Anterior cingulate cortex (tissue), 58 donors: ENCODE results near the gene NPBWR2.
"Not testable (repeated sequence)": the region's sequence is repeated elsewhere in the genome, so short reads cannot be mapped to it uniquely, and the experiment has no call there.

Source experiments
- DNase-seq, 58 donors: peaks; one replicate each; lab custom pipeline; 2025; lab: John Stamatoyannopoulos, UW

NPBWR2 gene

GRCh38 chr20:64144144-64144912 is 37.0 kb upstream of the NPBWR2 start:
- no peak for DNase-seq

DNA sequence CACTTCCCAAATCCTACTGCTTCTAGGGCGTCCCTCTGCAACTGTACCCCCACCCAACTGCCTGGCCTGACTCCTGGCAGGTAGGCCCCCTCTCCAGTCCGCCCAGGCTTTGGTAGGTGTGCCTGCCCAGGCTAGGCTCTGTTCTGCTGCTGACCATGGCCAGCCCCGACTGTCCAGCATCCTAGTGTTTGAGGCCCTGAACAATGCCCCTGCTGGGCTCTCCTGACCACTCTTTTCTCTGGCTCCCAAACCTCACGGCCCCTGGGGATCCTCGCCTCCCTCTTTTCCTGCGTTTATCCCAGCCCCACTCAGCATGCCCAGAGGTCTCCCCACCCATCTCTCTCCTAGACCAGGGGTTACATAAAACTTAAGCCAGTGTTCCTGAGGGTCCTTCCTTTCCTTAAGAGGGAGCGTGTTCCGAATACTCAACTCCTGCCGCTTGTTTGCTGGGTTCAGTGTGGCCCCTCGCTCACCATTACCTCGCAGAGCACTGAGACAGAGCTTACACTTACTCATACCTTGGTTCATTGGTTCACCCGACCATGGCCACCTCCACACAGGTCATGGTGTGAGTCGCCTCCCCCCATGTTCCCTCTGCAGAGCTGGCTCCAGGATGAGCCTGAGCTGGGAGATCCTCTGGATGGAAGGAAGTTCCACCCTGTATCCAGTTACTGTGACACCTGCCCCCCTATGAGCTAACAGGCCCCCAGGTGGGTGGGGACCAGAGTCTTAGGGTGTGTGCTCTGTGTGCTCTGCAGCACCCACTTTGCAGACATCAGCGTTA is 35.8 kb upstream of the NPBWR2 start:
- DNase-seq: no peak

DNA sequence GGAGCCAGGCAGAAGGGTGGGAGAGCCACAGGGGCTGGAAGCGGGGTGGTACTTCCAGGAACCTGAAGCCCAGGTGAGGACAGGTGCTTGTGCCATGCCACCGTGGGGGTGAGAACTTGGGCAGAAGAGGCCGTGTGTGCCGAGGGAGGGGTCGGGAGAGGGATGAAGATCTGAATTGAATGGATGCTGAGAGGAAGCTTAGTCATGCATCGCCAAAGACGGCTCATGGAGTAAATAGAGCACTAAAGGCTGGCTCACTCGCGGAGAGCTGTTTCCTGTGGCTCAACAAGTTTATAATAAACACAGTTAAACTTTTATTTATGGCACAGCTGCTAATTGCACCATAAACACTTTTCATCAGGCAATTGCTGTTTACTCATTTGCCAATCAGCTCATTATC is 35.2 kb upstream of the NPBWR2 start:
- no peak for DNase-seq

DNA sequence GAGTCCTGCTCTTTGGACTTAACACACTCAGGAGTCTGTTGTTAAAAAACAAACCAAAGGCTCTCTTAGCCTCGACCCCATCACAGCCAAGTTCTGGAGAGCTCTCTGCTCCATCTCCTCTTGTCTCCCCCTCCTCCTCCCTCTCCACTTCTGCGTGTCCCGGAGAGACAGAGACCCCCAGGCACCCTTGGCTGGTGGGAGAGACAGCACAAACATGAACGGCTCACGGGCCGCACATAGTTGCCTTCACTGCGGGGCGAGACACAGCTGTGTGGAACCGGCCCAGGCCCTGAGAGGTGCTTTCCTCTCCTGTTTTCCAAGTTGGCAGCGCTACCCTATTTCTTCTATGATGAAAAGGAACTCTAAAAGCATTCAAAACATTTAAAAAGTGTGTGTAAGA is 33.6 kb upstream of the NPBWR2 start:
- DNase-seq: no peak

- no peak for DNase-seq
Measured at GRCh38 chr20:64140061-64140931, 32.9 kb upstream of the NPBWR2 start.

GRCh38 chr20:64139199-64140060 is 32.1 kb upstream of the NPBWR2 start:
- DNase-seq: no peak

DNA sequence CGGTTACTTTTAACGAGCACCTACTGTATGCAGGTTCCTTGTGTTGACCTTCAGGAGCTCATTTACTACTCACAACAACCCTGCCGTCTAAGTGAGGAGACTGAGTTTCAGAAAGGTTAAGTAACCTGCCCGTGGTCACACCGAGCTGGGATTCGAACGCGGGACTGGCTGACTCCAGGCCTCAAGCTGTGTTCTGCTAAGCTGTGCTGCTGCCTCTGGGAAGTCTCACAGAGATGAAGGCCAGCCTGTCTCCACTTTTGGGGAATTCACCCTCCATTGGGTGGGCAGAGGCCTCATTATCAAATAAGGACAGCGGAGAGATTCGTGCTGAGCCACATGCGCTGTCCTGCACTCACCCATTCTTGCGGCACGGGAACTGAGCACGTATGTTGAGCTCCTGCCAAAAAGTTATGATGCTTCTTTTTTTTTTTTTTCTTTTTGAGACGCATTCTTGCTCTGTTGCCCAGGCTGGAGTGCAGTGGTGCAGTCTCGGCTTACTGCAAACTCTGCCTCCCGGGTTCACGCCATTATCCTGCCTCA is 31.0 kb upstream of the NPBWR2 start:
- DNase-seq: no peak

- DNase-seq: no peak
Measured at GRCh38 chr20:64137598-64138031, 30.2 kb upstream of the NPBWR2 start.

GRCh38 chr20:64136004-64136710 is 28.8 kb upstream of the NPBWR2 start:
- DNase-seq: no peak

GRCh38 chr20:64134744-64135143 is 27.4 kb upstream of the NPBWR2 start:
- not testable (repeated sequence) for DNase-seq

DNA sequence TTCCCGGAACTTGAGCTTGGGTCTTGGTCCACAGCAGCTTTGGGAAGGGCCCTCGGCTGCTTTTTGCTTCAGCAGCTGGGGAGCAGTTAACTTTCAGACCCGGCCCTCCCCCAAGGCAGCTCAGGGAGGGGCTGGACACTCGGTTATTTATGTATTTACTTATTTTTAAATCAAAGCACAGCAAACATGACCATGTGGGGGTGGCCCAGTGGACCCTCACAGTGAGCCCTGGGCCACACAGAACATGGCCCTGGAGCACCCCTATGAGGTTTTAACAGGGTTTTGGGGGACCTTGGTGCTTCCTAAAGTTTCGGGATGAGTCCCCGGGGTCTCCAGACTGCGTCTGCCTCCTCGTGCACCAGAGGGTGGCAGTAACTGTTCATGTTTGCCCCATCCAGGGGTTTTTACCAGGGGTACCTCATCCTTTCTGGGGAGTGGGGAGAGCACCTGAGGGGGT is 26.6 kb upstream of the NPBWR2 start:
- DNase-seq: no peak

DNA sequence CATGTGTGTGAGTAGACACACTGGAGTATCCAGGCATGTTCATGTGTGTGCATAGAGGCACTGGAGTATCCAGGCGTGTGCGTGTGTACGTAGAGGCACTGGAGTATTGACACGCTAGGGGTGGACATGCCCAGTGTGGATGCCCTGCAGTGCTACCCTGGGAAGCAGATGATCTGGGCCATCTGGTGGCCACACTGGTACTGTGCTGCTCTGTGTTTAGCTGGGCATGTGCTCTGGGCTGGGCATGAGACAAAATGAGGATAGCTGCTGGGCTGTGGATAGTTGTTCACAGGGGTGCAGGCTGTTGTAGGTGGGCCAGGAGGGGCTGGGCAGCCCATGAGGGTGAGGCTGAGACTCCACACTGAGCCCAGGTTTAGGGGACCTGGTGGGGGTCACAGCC is 24.0 kb upstream of the NPBWR2 start:
- DNase-seq: peak in 1 of 58 donors; percentile 14

DNA sequence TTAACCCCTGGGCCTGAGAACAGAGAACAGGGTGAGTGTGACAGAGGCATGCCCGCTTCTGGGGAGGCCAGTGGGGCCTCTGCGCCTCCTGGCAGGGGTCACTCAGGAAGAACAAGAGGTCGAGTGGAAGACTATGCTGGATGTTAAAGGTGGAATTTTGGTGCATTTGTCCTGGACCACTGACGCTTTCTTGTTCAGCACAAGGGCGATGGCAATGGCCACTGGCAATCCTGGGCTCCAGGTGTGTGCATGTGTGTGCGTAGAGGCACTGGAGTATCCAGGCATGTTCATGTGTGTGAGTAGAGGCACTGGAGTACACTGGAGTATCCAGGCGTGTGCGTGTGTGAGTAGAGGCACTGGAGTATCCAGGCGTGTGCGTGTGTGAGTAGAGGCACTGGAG is 23.5 kb upstream of the NPBWR2 start:
- no peak for DNase-seq

GRCh38 chr20:64130271-64130670 is 22.9 kb upstream of the NPBWR2 start:
- no peak for DNase-seq

GRCh38 chr20:64129146-64129782 is 21.9 kb upstream of the NPBWR2 start:
- DNase-seq: no peak

DNA sequence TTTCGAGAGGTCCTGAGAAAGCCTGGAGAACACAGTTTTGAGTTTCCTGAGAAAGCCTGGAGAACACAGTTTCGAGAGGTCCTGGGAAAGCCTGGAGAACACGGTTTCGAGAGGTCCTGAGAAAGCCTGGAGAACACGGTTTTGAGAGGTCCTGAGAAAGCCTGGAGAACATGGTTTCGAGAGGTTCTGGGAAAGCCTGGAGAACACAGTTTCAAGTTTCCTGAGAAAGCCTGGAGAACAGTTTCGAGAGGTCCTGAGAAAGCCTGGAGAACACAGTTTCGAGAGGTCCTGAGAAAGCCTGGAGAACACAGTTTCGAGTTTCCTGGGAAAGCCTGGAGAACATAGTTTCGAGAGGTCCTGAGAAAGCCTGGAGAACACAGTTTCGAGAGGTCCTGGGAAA is 16.2 kb upstream of the NPBWR2 start:
- DNase-seq: not testable (repeated sequence)

DNA sequence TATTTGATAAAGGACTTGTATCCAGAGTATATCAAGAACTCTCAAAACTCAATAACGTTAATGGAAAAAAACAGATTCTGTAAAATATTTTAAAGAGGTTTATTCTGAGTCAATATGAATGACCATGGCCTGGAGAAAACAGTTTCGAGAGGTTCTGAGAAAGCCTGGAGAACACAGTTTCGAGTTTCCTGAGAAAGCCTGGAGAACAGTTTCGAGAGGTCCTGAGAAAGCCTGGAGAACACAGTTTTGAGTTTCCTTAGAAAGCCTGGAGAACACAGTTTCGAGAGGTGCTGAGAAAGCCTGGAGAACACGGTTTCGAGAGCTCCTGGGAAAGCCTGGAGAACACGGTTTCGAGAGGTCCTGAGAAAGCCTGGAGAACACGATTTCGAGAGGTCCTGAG is 15.6 kb upstream of the NPBWR2 start:
- not testable (repeated sequence) for DNase-seq

- DNase-seq: no peak
Measured at GRCh38 chr20:64121586-64121985, 14.2 kb upstream of the NPBWR2 start.
